ENCODE data around the gene TEX48. TPM values are rescaled to one million over a fixed set of nuclear protein-coding genes. Genes with fewer than 3 reads are reported as not detected.
A peak's percentile ranks its signal among the peaks of the same experiment; 100 is the strongest.

The TEX48 gene
- total RNA-seq, 6 donors from 2014 or later = not detected

- ATAC-seq (ENCODE audit: low FRiP score in 2 of 2) = no peak
- Histone ChIP-seq H3K27ac (no peak overlapping the region), H3K4me3 (no peak overlapping the region), H3K27me3 (no peaks in the 10 kb centered on the region), H3K36me3 (no peaks in the 10 kb centered on the region), H3K4me1 (no peaks in the 10 kb centered on the region), H3K9me3 (no peaks in the 10 kb centered on the region)
- DNase-seq = peak in 1 of 2 donors; percentile 29
- TF ChIP-seq CTCF (IDR thresholded peaks at IDR 0.05) (no peak), EP300 (IDR thresholded peaks at IDR 0.05) (no peak), POLR2AphosphoS5 (IDR thresholded peaks at IDR 0.05) (no peak)
- WGBS, 2 donors = 36 to 61% methylated on average over 1 of the region's 1 CpG
Measured at GRCh38 chr9:114671605-114672004, 10.4 kb downstream of the TEX48 start.

DNA sequence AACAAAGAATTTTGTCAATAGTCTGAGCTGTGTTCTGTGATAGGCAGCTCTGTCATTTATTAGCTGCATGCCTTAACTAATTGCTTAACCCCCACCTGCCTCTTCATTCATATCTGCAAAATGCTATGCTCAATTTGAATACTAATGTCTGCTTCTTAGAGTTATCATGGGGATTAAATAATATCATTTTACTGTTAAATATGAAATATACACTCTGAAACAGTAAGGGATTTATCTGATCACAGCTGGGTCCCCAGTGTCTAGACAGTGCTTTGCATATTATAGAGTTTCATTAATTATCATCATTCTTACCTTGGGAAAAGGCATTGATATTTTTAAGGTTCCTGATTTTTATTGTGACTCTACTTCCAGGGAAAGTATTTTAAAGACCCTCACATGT, 12.0 kb downstream of the TEX48 start:
- no peak for TF ChIP-seq CTCF (IDR thresholded peaks at IDR 0.05)
- TF ChIP-seq POLR2AphosphoS5 (IDR thresholded peaks at IDR 0.05) = no peak
- TF ChIP-seq POLR2A (IDR thresholded peaks at IDR 0.05) = no peak
- no peak for TF ChIP-seq EP300 (IDR thresholded peaks at IDR 0.05)
- Histone ChIP-seq H3K4me1 (no peaks in the 10 kb centered on the region), H3K4me3 (no peak overlapping the region), H3K27me3 (no peaks in the 10 kb centered on the region), H3K36me3 (no peaks in the 10 kb centered on the region), H3K27ac (no peak overlapping the region), H3K9me3 (no peaks in the 10 kb centered on the region)
- no peak for DNase-seq
- ATAC-seq (ENCODE audit: low FRiP score in 2 of 2) = no peak

- no peak for DNase-seq
- Histone ChIP-seq H3K9me3 (no peaks in the 10 kb centered on the region), H3K36me3 (no peaks in the 10 kb centered on the region), H3K27me3 (no peaks in the 10 kb centered on the region), H3K4me1 (no peaks in the 10 kb centered on the region), H3K4me3 (no peak overlapping the region), H3K27ac (no peak overlapping the region)
- no peak for ATAC-seq (ENCODE audit: low FRiP score in 2 of 2)
- 81 to 90% methylated on average over 6 of the region's 6 CpGs for WGBS, 2 donors
- no peak for TF ChIP-seq POLR2AphosphoS5 (IDR thresholded peaks at IDR 0.05)
- no peak for TF ChIP-seq POLR2A (IDR thresholded peaks at IDR 0.05)
- no peak for TF ChIP-seq CTCF (IDR thresholded peaks at IDR 0.05)
- no peak for TF ChIP-seq EP300 (IDR thresholded peaks at IDR 0.05)
Measured at GRCh38 chr9:114668146-114668545, 13.8 kb downstream of the TEX48 start.

DNA sequence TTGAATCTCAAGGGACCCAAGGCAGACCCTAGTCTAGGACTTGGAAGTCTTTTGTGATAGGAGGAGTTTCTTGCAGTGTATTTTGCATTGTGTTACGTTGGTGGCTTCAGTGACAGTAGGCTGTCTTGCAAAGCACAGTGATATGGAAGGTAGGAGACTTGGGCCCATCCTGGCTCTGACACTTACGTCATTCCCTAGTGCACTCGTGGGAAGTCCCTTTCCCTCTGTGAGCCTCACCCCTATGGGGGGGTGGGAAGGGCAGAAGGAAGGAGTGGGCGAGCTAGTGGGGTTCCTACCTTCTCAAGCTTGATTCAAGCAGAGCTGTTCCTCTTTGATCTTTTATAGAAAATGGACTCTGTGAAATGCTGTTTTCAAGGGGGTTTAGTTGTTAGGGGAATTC, 15.1 kb downstream of the TEX48 start:
- ATAC-seq (ENCODE audit: low FRiP score in 2 of 2) (no peak), DNase-seq (no peak)
- Histone ChIP-seq H3K27ac (no peak overlapping the region), H3K9me3 (no peaks in the 10 kb centered on the region), H3K36me3 (no peaks in the 10 kb centered on the region), H3K27me3 (no peaks in the 10 kb centered on the region), H3K4me3 (no peak overlapping the region), H3K4me1 (no peaks in the 10 kb centered on the region)
- WGBS, 2 donors = 46 to 66% methylated on average over 4 of the region's 4 CpGs
- no peak for TF ChIP-seq CTCF (IDR thresholded peaks at IDR 0.05)
- no peak for TF ChIP-seq POLR2A (IDR thresholded peaks at IDR 0.05)
- no peak for TF ChIP-seq POLR2AphosphoS5 (IDR thresholded peaks at IDR 0.05)
- no peak for TF ChIP-seq EP300 (IDR thresholded peaks at IDR 0.05)

- WGBS, 2 donors = 94 to 98% methylated on average over 5 of the region's 5 CpGs
- no peaks in the 10 kb centered on the region for H3K36me3 ChIP-seq
- TF ChIP-seq CTCF (IDR thresholded peaks at IDR 0.05) (no peak), POLR2AphosphoS5 (IDR thresholded peaks at IDR 0.05) (no peak), POLR2A (IDR thresholded peaks at IDR 0.05) (no peak), EP300 (IDR thresholded peaks at IDR 0.05) (no peak)
- DNase-seq = peak in 1 of 2 donors; percentile 37
- H3K27ac ChIP-seq = no peak overlapping the region
- ATAC-seq (ENCODE audit: low FRiP score in 2 of 2) = no peak
- no peaks in the 10 kb centered on the region for H3K27me3 ChIP-seq
- H3K4me3 ChIP-seq = no peak overlapping the region
- no peaks in the 10 kb centered on the region for H3K4me1 ChIP-seq
- no peaks in the 10 kb centered on the region for H3K9me3 ChIP-seq
Measured at GRCh38 chr9:114666401-114666800, 15.6 kb downstream of the TEX48 start.
